IPS-20b (cell line): Measurements from ENCODE around the gene TRAPPC5.

ENCODE experiments used
- H3K27ac ChIP-seq: one replicate; pipeline ENCODE4 v1.5.1; 2013; ENCODE audit warnings: low read length
- H3K27me3 ChIP-seq: 2 replicates; pipeline ENCODE4 v1.6.1; 2013; ENCODE audit warnings: mild to moderate bottlenecking, low read length, inconsistent platforms; ENCODE audit not compliant: insufficient read depth
- H3K36me3 ChIP-seq: 2 replicates; pipeline ENCODE4 v1.6.1; 2013; ENCODE audit warnings: low read depth, mild to moderate bottlenecking, inconsistent platforms, low read length, moderate library complexity; ENCODE audit not compliant: insufficient read depth
- H3K4me1 ChIP-seq: 2 replicates; pipeline ENCODE4 v1.6.1; 2013; ENCODE audit warnings: mild to moderate bottlenecking, control low read depth, inconsistent platforms, low read length, moderate library complexity; ENCODE audit not compliant: insufficient read depth
- H3K4me3 ChIP-seq: 2 replicates; pipeline ENCODE4 v1.5.1; 2013; ENCODE audit warnings: mild to moderate bottlenecking, low read length, inconsistent platforms
- H3K9ac ChIP-seq: 2 replicates; pipeline ENCODE4 v1.6.1; 2013; ENCODE audit warnings: low read depth, mild to moderate bottlenecking, inconsistent platforms, low read length, moderate library complexity
- H3K9me3 ChIP-seq: 2 replicates; pipeline ENCODE4 v1.6.1; 2013; ENCODE audit warnings: mild to moderate bottlenecking, low read depth, low read length, inconsistent platforms; ENCODE audit not compliant: insufficient read depth

Gene TRAPPC5

GRCh38 chr19:7668842-7669241, 11.8 kb upstream of the TRAPPC5 start, which contains the start of gene RETN:
Gene RETN (plus strand): TSS chr19:7669049. CDS start chr19:7669327, 278 bp downstream.
- no peaks in the 10 kb centered on the region for H3K36me3 ChIP-seq
- H3K27ac ChIP-seq = no peak within 1 kb of the TSS
- peak within 1 kb of the TSS; percentile 48 for H3K4me3 ChIP-seq
- H3K9ac ChIP-seq = no peak within 1 kb of the TSS
- no peaks in the 10 kb centered on the region for H3K4me1 ChIP-seq
- H3K27me3 ChIP-seq = peaks cover 62% of the 10 kb centered on the region
- no peaks in the 10 kb centered on the region for H3K9me3 ChIP-seq

GRCh38 chr19:7669641-7670040, 11.0 kb upstream of the TRAPPC5 start:
- no peaks in the 10 kb centered on the region for H3K4me1 ChIP-seq
- no peak overlapping the region for H3K27ac ChIP-seq
- H3K9me3 ChIP-seq = no peaks in the 10 kb centered on the region
- H3K36me3 ChIP-seq = no peaks in the 10 kb centered on the region
- H3K4me3 ChIP-seq = peak overlapping the region; percentile 48
- no peak overlapping the region for H3K9ac ChIP-seq
- H3K27me3 ChIP-seq = peaks cover 64% of the 10 kb centered on the region

GRCh38 chr19:7670150-7670783, 10.4 kb upstream of the TRAPPC5 start:
- H3K36me3 ChIP-seq = no peaks in the 10 kb centered on the region
- H3K4me3 ChIP-seq = peak overlapping the region; percentile 76
- H3K9me3 ChIP-seq = no peaks in the 10 kb centered on the region
- H3K4me1 ChIP-seq = no peaks in the 10 kb centered on the region
- no peak overlapping the region for H3K27ac ChIP-seq
- peaks cover 64% of the 10 kb centered on the region for H3K27me3 ChIP-seq
- H3K9ac ChIP-seq = peak overlapping the region; percentile 51; the same call in 1 of the 2 replicates

- Histone ChIP-seq H3K36me3 (no peaks in the 10 kb centered on the region), H3K4me3 (peak overlapping the region; percentile 76), H3K4me1 (no peaks in the 10 kb centered on the region), H3K9me3 (no peaks in the 10 kb centered on the region), H3K27ac (no peak overlapping the region), H3K9ac (peak overlapping the region; percentile 51; the same call in 1 of the 2 replicates), H3K27me3 (peaks cover 64% of the 10 kb centered on the region)
Measured at GRCh38 chr19:7670790-7671189, 9.8 kb upstream of the TRAPPC5 start.

- Histone ChIP-seq H3K27me3 (peaks cover 74% of the 10 kb centered on the region), H3K36me3 (no peaks in the 10 kb centered on the region), H3K4me1 (no peaks in the 10 kb centered on the region; the same call in 1 of the 2 replicates), H3K27ac (no peak overlapping the region), H3K4me3 (no peak overlapping the region), H3K9ac (no peak overlapping the region), H3K9me3 (no peaks in the 10 kb centered on the region)
Measured at GRCh38 chr19:7672522-7672921, 8.1 kb upstream of the TRAPPC5 start.

GRCh38 chr19:7674010-7675005, 6.3 kb upstream of the TRAPPC5 start:
- Histone ChIP-seq H3K4me1 (no peaks in the 10 kb centered on the region; the same call in 1 of the 2 replicates), H3K9me3 (no peaks in the 10 kb centered on the region), H3K4me3 (peak overlapping the region; percentile 36; the same call in 1 of the 2 replicates), H3K9ac (no peak overlapping the region), H3K36me3 (no peaks in the 10 kb centered on the region), H3K27ac (no peak overlapping the region), H3K27me3 (peaks cover 69% of the 10 kb centered on the region)

GRCh38 chr19:7676376-7676775, 4.3 kb upstream of the TRAPPC5 start:
- no peak overlapping the region for H3K4me3 ChIP-seq
- H3K27ac ChIP-seq = no peak overlapping the region
- H3K27me3 ChIP-seq = peaks cover 55% of the 10 kb centered on the region
- H3K9ac ChIP-seq = no peak overlapping the region
- H3K36me3 ChIP-seq = no peaks in the 10 kb centered on the region
- no peaks in the 10 kb centered on the region for H3K9me3 ChIP-seq
- no peaks in the 10 kb centered on the region; the same call in 1 of the 2 replicates for H3K4me1 ChIP-seq

GRCh38 chr19:7676854-7677253, 3.8 kb upstream of the TRAPPC5 start, which contains the start of gene MCEMP1:
Gene MCEMP1 (plus strand): TSS chr19:7677090. CDS start chr19:7677121, 31 bp downstream.
- Histone ChIP-seq H3K27ac (no peak within 1 kb of the TSS), H3K4me3 (no peak within 1 kb of the TSS), H3K36me3 (no peaks in the 10 kb centered on the region), H3K9me3 (no peaks in the 10 kb centered on the region), H3K4me1 (no peaks in the 10 kb centered on the region; the same call in 1 of the 2 replicates), H3K27me3 (peaks cover 50% of the 10 kb centered on the region), H3K9ac (no peak within 1 kb of the TSS)

- no peak overlapping the region for H3K9ac ChIP-seq
- peaks cover 41% of the 10 kb centered on the region for H3K27me3 ChIP-seq
- H3K27ac ChIP-seq = no peak overlapping the region
Measured at GRCh38 chr19:7677669-7678311, 2.8 kb upstream of the TRAPPC5 start.

GRCh38 chr19:7678971-7679751, 1.5 kb upstream of the TRAPPC5 start:
- H3K4me1 ChIP-seq = no peaks in the 10 kb centered on the region; the same call in 1 of the 2 replicates
- no peak overlapping the region for H3K27ac ChIP-seq

More at GRCh38 chr19:7677669-7678311, 2.8 kb upstream of the TRAPPC5 start:
- Histone ChIP-seq H3K4me1 (no peaks in the 10 kb centered on the region; the same call in 1 of the 2 replicates), H3K36me3 (peaks cover 7% of the 10 kb centered on the region), H3K4me3 (no peak overlapping the region), H3K9me3 (no peaks in the 10 kb centered on the region)

More at GRCh38 chr19:7678971-7679751, 1.5 kb upstream of the TRAPPC5 start:
- H3K9me3 ChIP-seq = no peaks in the 10 kb centered on the region
- peaks cover 15% of the 10 kb centered on the region for H3K36me3 ChIP-seq
- H3K4me3 ChIP-seq = no peak overlapping the region
- H3K9ac ChIP-seq = no peak overlapping the region
- peaks cover 28% of the 10 kb centered on the region for H3K27me3 ChIP-seq
